Endothelial cell of umbilical vein (primary cell): Measurements from ENCODE around the gene ITGA5. TPM values are rescaled to one million over a fixed set of nuclear protein-coding genes. Genes with fewer than 3 reads are reported as not detected.

Source experiments
- BruUV-seq: library from RNA; stranded (reverse); fragments of 400-500 nt; replicated peaks from 2 replicates; lab custom pipeline; 2021; lab: Mats Ljungman, UMichigan
- CTCF ChIA-PET: fragments of 300-600, 350-600 bp; sonication (Branson Sonifier 250); formaldehyde crosslinking; loops from one replicate; lab custom pipeline; 2021; ENCODE audit warnings: antibody characterized with exemption, inconsistent platforms; lab: Charles Lee
- POLR2A ChIA-PET: fragments of 300-600, 350-600 bp; sonication (Branson Sonifier 250); formaldehyde crosslinking; loops from one replicate; lab custom pipeline; 2021; ENCODE audit warnings: antibody characterized with exemption, inconsistent platforms; lab: Charles Lee
- DNase-seq: peaks from one replicate; pipeline ENCODE4 v3.0.0-alpha.2; 2011; ENCODE audit warnings: low read depth, low spot score
- FAIRE-seq: peaks from 2 replicates; lab custom pipeline; 2011; peaks lifted over from hg19 to GRCh38; lab: Jason Lieb, UNC
- H2AFZ ChIP-seq: 2 replicates; pipeline ENCODE4 v1.6.0; 2012; ENCODE audit warnings: low read depth, low read length, control low read depth, inconsistent platforms
- H3K27ac ChIP-seq: 2 replicates; pipeline ENCODE4 v1.5.1; 2011; ENCODE audit warnings: low read depth, mild to moderate bottlenecking, control low read depth, low read length, moderate library complexity; ENCODE audit not compliant: insufficient read depth
- H3K27me3 ChIP-seq, 2 experiments: 2 replicates each; pipeline versions ENCODE4 v1.6.0 to v1.6.1; 2011; ENCODE audit warnings: low read length in 2 of 2, mixed read lengths in 1 of 2; ENCODE audit not compliant: control insufficient read depth in 2 of 2, insufficient read depth in 2 of 2
- H3K36me3 ChIP-seq, 2 experiments: 2 replicates in 1 of 2; 3 replicates in 1 of 2; pipeline ENCODE4 v1.5.1; 2011; ENCODE audit warnings: low read length in 2 of 2, mild to moderate bottlenecking in 1 of 2, moderate library complexity in 1 of 2; ENCODE audit not compliant: control insufficient read depth in 2 of 2, insufficient read depth in 2 of 2; ENCODE audit errors: extremely low read depth in 1 of 2
- H3K4me1 ChIP-seq: 3 replicates; pipeline ENCODE4 v1.5.1; 2011; ENCODE audit warnings: mild to moderate bottlenecking, low read length; ENCODE audit not compliant: control insufficient read depth, insufficient read depth; ENCODE audit errors: extremely low read depth
- H3K4me2 ChIP-seq: 2 replicates; pipeline ENCODE4 v1.6.1; 2011; ENCODE audit warnings: low read length, control low read depth, mixed read lengths; ENCODE audit not compliant: insufficient read depth
- H3K4me3 ChIP-seq, 3 experiments: fragments of 200-600 bp in 1 of 3; sonication (generic), shearing (Covaris generic) in 1 of 3; replicated peaks in 1 of 3; 2 replicates each; pipeline ENCODE4 v1.5.1; 2011 to 2016; ENCODE audit warnings: control low read depth in 3 of 3, low read length in 3 of 3, mild to moderate bottlenecking in 2 of 3, inconsistent platforms in 1 of 3, low read depth in 1 of 3, moderate library complexity in 1 of 3; ENCODE audit not compliant: insufficient read depth in 1 of 3
- H3K79me2 ChIP-seq: 2 replicates; pipeline ENCODE4 v1.6.0; 2012; ENCODE audit warnings: low read length, inconsistent platforms; ENCODE audit not compliant: control insufficient read depth, insufficient read depth
- H3K9ac ChIP-seq: replicated peaks from 2 replicates; pipeline ENCODE3; 2011; ENCODE audit warnings: low read length, control low read depth; ENCODE audit not compliant: insufficient read depth; ENCODE audit errors: extremely low read depth
- H3K9me1 ChIP-seq: replicated peaks from 3 replicates; pipeline ENCODE4 v1.6.0; 2011; ENCODE audit warnings: mild to moderate bottlenecking, low read length; ENCODE audit not compliant: control insufficient read depth, insufficient read depth; ENCODE audit errors: extremely low read depth
- H3K9me3 ChIP-seq: replicated peaks from 2 replicates; pipeline ENCODE4 v1.5.1; 2012; ENCODE audit warnings: low read length, inconsistent platforms; ENCODE audit not compliant: control insufficient read depth, insufficient read depth
- H4K20me1 ChIP-seq: replicated peaks from 2 replicates; pipeline ENCODE3; 2011; ENCODE audit warnings: mild to moderate bottlenecking, low read length; ENCODE audit not compliant: control insufficient read depth, insufficient read depth; ENCODE audit errors: extremely low read depth
- CTCF ChIP-seq, 2 donors: IDR thresholded peaks; 1 replicate in 1 of 2; 2 replicates in 1 of 2; pipeline ENCODE4 v1.5.1; 2011; ENCODE audit warnings: low read length in 2 of 2, mild to moderate bottlenecking in 2 of 2, moderate library complexity in 2 of 2, control low read depth in 1 of 2, inconsistent platforms in 1 of 2, low read depth in 1 of 2; ENCODE audit not compliant: insufficient read depth in 1 of 2; ENCODE audit errors: extremely low read depth in 1 of 2
- EZH2 ChIP-seq: IDR thresholded peaks from 2 replicates; pipeline ENCODE4 v1.6.1; 2012; ENCODE audit warnings: borderline replicate concordance, low read depth, mild to moderate bottlenecking, moderate library complexity, low read length, inconsistent platforms; ENCODE audit not compliant: severe bottlenecking
- FOS ChIP-seq: IDR thresholded peaks from 2 replicates; pipeline ENCODE4 v1.6.1; 2011; ENCODE audit warnings: mild to moderate bottlenecking, low read length, moderate library complexity, borderline replicate concordance; ENCODE audit not compliant: insufficient read depth
- GATA2 ChIP-seq: IDR thresholded peaks from 2 replicates; pipeline ENCODE4 v1.7.0; 2011; ENCODE audit warnings: low read depth, mild to moderate bottlenecking, moderate library complexity, mixed read lengths, low read length; ENCODE audit not compliant: insufficient read length, insufficient read depth
- JUN ChIP-seq: IDR thresholded peaks from 2 replicates; pipeline ENCODE4 v1.6.1; 2011; ENCODE audit warnings: borderline replicate concordance, low read depth; ENCODE audit not compliant: insufficient read length, insufficient read depth
- MAX ChIP-seq: IDR thresholded peaks from 2 replicates; pipeline ENCODE4 v1.6.1; 2011; ENCODE audit not compliant: insufficient read depth, insufficient read length
- MYC ChIP-seq: IDR thresholded peaks from one replicate; pipeline ENCODE4 v1.6.1; 2011; ENCODE audit warnings: mild to moderate bottlenecking, low read depth, low read length
- POLR2A ChIP-seq: IDR thresholded peaks from 2 replicates; pipeline ENCODE4 v1.6.1; 2012; ENCODE audit warnings: low read depth, mild to moderate bottlenecking, control low read depth, low read length
- POLR2AphosphoS5 ChIP-seq: IDR thresholded peaks from 2 replicates; pipeline ENCODE4 v1.6.1; 2012; ENCODE audit warnings: low read depth, mild to moderate bottlenecking, control low read depth, low read length, moderate library complexity; ENCODE audit not compliant: insufficient read depth
- dilution Hi-C: fragments of 300-500 bp; cut with MboI; formaldehyde crosslinking; loops from one replicate; pipeline ENCODE4 v1.15.0; 2019; ENCODE audit warnings: low sequenced_read_pairs; ENCODE audit not compliant: extremely low pct_ligation_motif_present
- intact Hi-C: fragments of 100-400 bp; cut with micrococcal nuclease; formaldehyde crosslinking; loops from one replicate; pipeline ENCODE4 v1.10.0; 2022
- polyA plus RNA-seq, 4 experiments: library from polyadenylated mRNA; depleted of rRNA in 3 of 4; stranded (reverse) in 3 of 4; unstranded in 1 of 4; fragments of >200 nt; gene quantifications; 2 replicates each; pipeline versions ENCODE4 v1.2.1 to v1.2.3, GENCODE V29; 2011 to 2012; ENCODE audit warnings: missing spikeins in 1 of 4
- total RNA-seq: library from RNA; stranded (reverse); gene quantifications from 2 replicates; pipeline ENCODE4 v1.2.3, GENCODE V29; 2021

The ITGA5 gene
- total and polyA plus RNA-seq, 2 donors (not counting 3 experiments of a cell fraction or from before 2014, with no cell fraction given) = 657 to 938 TPM

GRCh38 chr12:54447917-54448316 is 28.9 kb upstream of the ITGA5 start:
- Histone ChIP-seq H3K9me1 (no peaks in the 10 kb centered on the region), H4K20me1 (no peaks in the 10 kb centered on the region), H3K4me2 (no peak overlapping the region), H3K9me3 (no peaks in the 10 kb centered on the region), H3K9ac (no peak overlapping the region), H3K4me1 (no peaks in the 10 kb centered on the region), H3K79me2 (no peaks in the 10 kb centered on the region), H3K36me3 (no peaks in the 10 kb centered on the region), H2AFZ (no peak overlapping the region), H3K27me3 (peaks cover 0 to 3% of the 10 kb centered on the region in 2 experiments), H3K27ac (no peak overlapping the region), H3K4me3 (no peak overlapping the region)
- DNase-seq = no peak
- intact Hi-C loops = no loop called here
- no TSS peak for BruUV-seq
- CTCF ChIA-PET = interaction anchor here (1.0 to 12.1 kb wide), 3 partner anchors 13 to 78 kb away, joined by 3 to 517 read pairs (median 4); no protein-coding TSS in a partner anchor
- no peak for FAIRE-seq
- POLR2A ChIA-PET = no interaction called here
- dilution Hi-C loops = no loop called here
- TF ChIP-seq EZH2 = no peak
- no peak for TF ChIP-seq CTCF (IDR thresholded peaks at IDR 0.05; ENCODE audit: extremely low read depth in 1 of 2, insufficient read depth in 1 of 2, low read depth in 1 of 2, low read length in 2 of 2)
- TF ChIP-seq MAX = no peak
- TF ChIP-seq MYC = no peak
- TF ChIP-seq JUN = no peak
- no peak for TF ChIP-seq POLR2AphosphoS5
- TF ChIP-seq GATA2 = no peak
- no peak for TF ChIP-seq FOS
- no peak for TF ChIP-seq POLR2A
